Lung (tissue), 12 donors: ENCODE measurements around the gene GET3. TPM values are rescaled to one million over a fixed set of nuclear protein-coding genes. Genes with fewer than 3 reads are reported as not detected.

Experiments
- ATAC-seq: fragments of 200-7000 bp; cut with Tn5 transposase; one replicate; pipeline ENCODE4 v1.9.1; 2020; ENCODE audit warnings: moderate number of reproducible peaks; ENCODE audit not compliant: insufficient read depth, low FRiP score
- DNase-seq, 3 donors: peaks; one replicate each; pipeline ENCODE4 v3.0.0-alpha.2; 2013 to 2017
- H3K27ac ChIP-seq, 2 donors: one replicate each; pipeline ENCODE4 v1.5.1; 2013; ENCODE audit warnings: mild to moderate bottlenecking in 2 of 2, moderate library complexity in 2 of 2, control low read depth in 1 of 2, inconsistent platforms in 1 of 2, low read depth in 1 of 2, low read length in 1 of 2
- H3K27me3 ChIP-seq, 3 donors: one replicate each; pipeline ENCODE4 v1.5.1; 2013; ENCODE audit warnings: low read length in 2 of 3; ENCODE audit not compliant: control insufficient read depth in 3 of 3, insufficient read depth in 3 of 3
- H3K36me3 ChIP-seq, 4 donors: one replicate each; pipeline ENCODE4 v1.5.1; 2013; ENCODE audit warnings: low read length in 4 of 4, mild to moderate bottlenecking in 1 of 4, moderate library complexity in 1 of 4; ENCODE audit not compliant: control insufficient read depth in 4 of 4, insufficient read depth in 4 of 4
- H3K4me1 ChIP-seq, 5 donors: one replicate each; pipeline ENCODE4 v1.5.1; 2013; ENCODE audit warnings: low read length in 5 of 5, mild to moderate bottlenecking in 2 of 5, moderate library complexity in 1 of 5; ENCODE audit not compliant: control insufficient read depth in 5 of 5, insufficient read depth in 5 of 5
- H3K4me3 ChIP-seq: one replicate; pipeline ENCODE4 v1.5.1; 2013; ENCODE audit warnings: mild to moderate bottlenecking, control low read depth, moderate library complexity
- H3K9ac ChIP-seq, 2 donors: one replicate each; pipeline ENCODE4 v1.5.1; 2013; ENCODE audit warnings: low read length in 2 of 2, control low read depth in 1 of 2; ENCODE audit not compliant: insufficient read depth in 1 of 2
- H3K9me3 ChIP-seq, 4 donors: one replicate each; pipeline ENCODE4 v1.5.1; 2013; ENCODE audit warnings: low read length in 3 of 4, mild to moderate bottlenecking in 1 of 4, moderate library complexity in 1 of 4; ENCODE audit not compliant: control insufficient read depth in 4 of 4, insufficient read depth in 3 of 4
- CTCF ChIP-seq: IDR thresholded peaks from 2 replicates; pipeline ENCODE4 v1.5.1; 2012; ENCODE audit warnings: mild to moderate bottlenecking; ENCODE audit errors: control extremely low read depth, extremely low read depth
- WGBS, 2 donors: extraction: QIAGEN DNeasy Blood & Tissue Kit; methylation state at CpG; one replicate each; pipeline ENCODE4 v1.1.7; 2013; 5-methylcytosine and 5-hydroxymethylcytosine counted together
- polyA plus RNA-seq, 2 donors: library from polyadenylated mRNA; stranded (reverse); fragments of 200-250 nt; gene quantifications; one replicate each; pipeline ENCODE4 v1.2.1, GENCODE V29; 2013
- total RNA-seq, 2 donors: library from RNA; depleted of rRNA in 1 of 2; stranded (reverse); fragments of >200 nt in 1 of 2; gene quantifications; one replicate each; pipeline ENCODE4 v1.2.1, GENCODE V29; 2014 to 2021
- donor health status: control.
- donor health status: control.
- donor health status: Bipolar disorder and iron deficiency.
- donor health status: healthy.
- donor health status: DM: yes; HTN: yes; CAD: no.

Gene GET3
- total and polyA plus RNA-seq, 4 donors, result 33.4 to 112 (median 76.9) TPM

- H3K27ac ChIP-seq, result no peak overlapping the region
- no peak overlapping the region for H3K9ac ChIP-seq
- ATAC-seq (no peak), DNase-seq (no peak)
- 95 to 100% methylated on average over 3 of the region's 3 CpGs for WGBS, 2 donors
- no peak overlapping the region for H3K4me3 ChIP-seq
- H3K4me1 ChIP-seq, result peaks cover 0 to 11% (median 6%) of the 10 kb centered on the region in 5 donors
- no peak for TF ChIP-seq CTCF
- H3K27me3 ChIP-seq, result no peaks in the 10 kb centered on the region
- H3K36me3 ChIP-seq, result peaks cover 5 to 52% (median 49%) of the 10 kb centered on the region in 4 donors
- no peaks in the 10 kb centered on the region for H3K9me3 ChIP-seq
Measured at GRCh38 chr19:12715929-12716328, 21.4 kb upstream of the GET3 start.

DNA sequence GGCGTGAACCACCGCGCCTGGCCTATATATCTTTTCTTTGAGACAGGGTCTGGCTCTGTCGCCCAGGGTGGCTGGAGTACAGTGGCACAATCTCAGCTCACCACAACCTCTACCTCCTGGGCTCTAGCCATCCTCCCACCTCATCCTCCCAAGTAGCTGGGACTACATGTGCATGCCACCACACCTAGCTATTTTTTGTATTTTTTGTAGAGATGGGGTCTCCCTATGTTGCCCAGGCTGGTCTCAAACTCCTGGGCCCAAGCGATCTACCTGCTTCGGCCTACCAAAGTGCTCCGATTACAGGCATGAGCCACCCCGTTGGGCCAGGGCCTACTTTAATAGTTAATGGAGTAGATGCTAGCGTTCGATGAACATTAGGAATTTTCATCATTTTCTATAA, 17.0 kb upstream of the GET3 start:
- Histone ChIP-seq H3K4me1 (peaks cover 0 to 25% (median 10%) of the 10 kb centered on the region in 5 donors), H3K9me3 (no peaks in the 10 kb centered on the region), H3K4me3 (no peak overlapping the region), H3K36me3 (peaks cover 0 to 25% (median 19%) of the 10 kb centered on the region in 4 donors), H3K27ac (no peak overlapping the region), H3K9ac (peak overlapping the region; percentile 30 to 49), H3K27me3 (no peaks in the 10 kb centered on the region)
- WGBS, 2 donors, result 90 to 91% methylated on average over 10 of the region's 10 CpGs
- DNase-seq (no peak), ATAC-seq (no peak)
- no peak for TF ChIP-seq CTCF

DNA sequence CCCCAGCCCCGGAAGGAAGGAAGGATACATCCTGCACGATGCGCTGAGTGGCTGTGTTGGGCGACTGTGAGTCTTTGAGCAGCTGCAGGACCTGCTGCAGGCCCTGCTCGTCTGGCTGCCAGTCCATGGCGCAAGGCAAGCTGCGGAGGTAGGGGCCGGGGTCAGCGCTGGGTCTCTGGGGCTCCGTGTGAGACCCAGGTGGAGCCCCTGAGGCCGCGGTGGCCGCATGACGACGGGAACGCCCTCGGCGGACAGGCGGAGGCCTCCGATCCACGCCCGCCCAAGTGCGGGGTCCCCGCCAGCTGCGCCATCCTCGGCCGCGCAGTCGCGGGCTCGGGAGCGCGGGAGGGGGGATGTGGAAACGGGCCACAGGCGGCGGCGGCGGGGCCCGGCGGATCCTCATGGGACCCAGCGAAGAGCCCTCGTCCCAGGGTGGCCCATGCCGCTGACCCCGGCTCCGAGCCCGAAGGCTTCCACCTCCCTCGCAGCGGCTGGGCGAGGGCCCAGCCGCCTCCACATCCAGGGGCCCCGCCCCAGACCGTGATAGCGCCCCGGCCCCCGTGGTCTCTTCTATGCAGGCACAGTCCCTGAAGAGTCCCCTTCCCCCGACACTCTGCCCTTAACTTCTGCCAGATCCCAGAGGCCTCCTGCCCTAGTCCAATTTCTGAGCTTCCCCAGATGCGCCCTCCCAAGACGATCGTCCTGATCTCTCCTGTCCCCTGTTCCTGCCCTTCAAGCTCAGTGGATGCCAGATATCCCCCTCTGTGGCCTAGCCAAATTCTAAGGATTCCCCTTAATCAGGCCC, 16.2 kb upstream of the GET3 start:
- Histone ChIP-seq H3K27me3 (no peaks in the 10 kb centered on the region), H3K9ac (peak overlapping the region; percentile 73 to 88), H3K36me3 (peaks cover 0 to 18% (median 14%) of the 10 kb centered on the region in 4 donors), H3K4me1 (peaks cover 0 to 25% (median 10%) of the 10 kb centered on the region in 5 donors), H3K9me3 (no peaks in the 10 kb centered on the region), H3K27ac (peak overlapping the region; percentile 89 to 92), H3K4me3 (peak overlapping the region; percentile 79)
- ATAC-seq (no peak), DNase-seq (peak in 2 of 3 donors; percentile 23 to 36)
- WGBS, 2 donors, result 11 to 13% methylated on average over 41 to 59 of the region's 59 CpGs
- no peak for TF ChIP-seq CTCF
